SHP77 treated with DMSO at 0.1 percent for 48 hours (cell line): Measurements from ENCODE around the gene PLXNB3.

Experiments
- DNase-seq: peaks from one replicate; lab custom pipeline; 2025; lab: John Stamatoyannopoulos, UW

The PLXNB3 gene

DNA sequence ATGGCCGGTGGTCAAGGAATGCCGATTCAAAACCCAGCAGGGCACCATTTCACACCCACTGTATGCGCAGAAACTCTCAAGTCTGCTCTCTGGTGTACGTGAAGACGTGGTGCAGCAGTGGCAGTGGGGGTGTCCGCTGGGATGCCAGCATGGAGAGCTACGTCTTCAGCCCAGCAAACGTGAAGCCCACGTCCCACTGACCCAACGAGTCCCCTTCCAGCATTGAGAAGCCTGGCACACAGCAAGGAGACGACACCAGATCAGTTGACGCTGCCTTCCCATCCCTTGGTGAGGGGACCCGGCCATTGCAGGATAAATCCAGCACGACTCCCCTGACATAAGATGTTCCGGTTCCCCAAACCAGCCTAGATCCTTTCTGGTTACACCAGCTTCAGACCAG lies 2.2 kb upstream of the PLXNB3 start:
- DNase-seq, result no peak

DNA sequence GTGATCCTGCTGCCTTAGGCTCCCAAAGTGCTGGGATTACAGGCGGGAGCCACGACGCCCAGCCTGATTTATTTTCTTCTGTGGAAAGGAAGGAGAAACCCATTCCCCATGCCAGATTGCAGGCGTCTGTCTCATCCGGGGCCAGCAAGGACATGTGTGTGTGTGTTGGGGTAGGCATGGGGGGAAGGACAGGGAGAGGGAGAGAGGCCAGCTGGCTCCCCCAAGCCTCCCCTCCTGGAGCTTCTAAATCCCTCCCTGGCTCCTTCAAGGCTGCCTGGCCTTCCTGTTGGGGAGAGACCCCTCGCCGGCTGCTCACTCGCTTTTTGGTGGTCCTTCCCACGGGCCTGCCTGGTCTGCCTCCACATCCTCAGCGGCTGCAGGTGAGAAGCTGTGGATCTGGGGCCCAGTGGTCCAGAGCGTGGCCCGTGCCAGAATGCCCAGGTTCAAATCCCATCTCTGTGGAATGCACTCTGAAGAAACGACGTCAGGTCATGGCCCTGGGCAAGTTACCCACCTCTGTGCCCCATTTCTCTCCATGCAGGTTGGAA lies 1.3 kb upstream of the PLXNB3 start:
- DNase-seq, result no peak

DNA sequence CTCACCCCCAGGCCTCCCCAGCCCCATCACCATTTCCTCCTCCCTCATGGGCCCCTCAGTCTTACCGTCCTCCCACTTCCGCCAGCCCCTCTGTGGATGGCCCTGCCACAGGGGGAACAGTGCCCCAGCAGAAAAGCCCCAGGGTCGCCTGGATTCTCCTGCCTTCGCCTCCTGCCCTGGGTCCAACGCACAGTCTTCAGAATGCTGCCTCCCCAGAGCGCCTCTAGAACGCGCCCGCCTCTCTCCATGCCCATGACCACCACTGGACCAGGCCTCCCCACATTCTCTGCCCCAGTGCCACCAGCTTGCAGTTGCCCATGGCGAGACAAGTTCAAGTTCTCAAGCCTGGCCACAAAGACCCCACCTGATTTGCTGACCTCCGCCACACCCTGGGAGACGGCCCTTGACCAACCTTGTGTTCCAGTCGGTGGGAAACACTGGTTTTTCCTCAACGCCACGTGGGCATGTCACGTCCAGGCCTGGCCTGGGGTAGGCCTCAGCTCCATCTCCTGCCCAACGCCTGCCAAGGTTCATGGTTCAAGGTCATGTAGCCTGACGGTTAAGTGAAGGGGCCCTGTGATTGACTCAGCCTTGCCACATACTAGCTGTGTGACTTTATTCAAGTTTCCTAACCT lies 634 bp upstream of the PLXNB3 start:
- DNase-seq, result no peak

DNA sequence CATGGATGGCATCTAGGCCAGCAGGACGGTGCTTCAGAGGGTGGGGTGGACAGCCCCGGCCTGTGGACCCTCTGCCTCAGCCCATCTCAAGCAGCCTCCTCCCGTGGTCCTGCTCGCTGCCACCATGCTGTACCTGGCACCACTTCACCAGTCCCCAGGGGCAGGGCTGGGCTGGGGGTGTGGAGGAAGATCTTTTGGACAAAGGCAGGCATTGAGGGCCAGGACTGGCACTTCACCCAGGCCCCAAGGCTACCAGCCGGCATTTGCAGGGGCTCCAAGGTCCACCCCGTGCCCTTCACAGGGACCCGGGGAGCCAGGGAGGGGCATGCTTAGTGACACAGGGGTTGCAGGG lies 713 bp downstream of the PLXNB3 start:
- no peak for DNase-seq

DNA sequence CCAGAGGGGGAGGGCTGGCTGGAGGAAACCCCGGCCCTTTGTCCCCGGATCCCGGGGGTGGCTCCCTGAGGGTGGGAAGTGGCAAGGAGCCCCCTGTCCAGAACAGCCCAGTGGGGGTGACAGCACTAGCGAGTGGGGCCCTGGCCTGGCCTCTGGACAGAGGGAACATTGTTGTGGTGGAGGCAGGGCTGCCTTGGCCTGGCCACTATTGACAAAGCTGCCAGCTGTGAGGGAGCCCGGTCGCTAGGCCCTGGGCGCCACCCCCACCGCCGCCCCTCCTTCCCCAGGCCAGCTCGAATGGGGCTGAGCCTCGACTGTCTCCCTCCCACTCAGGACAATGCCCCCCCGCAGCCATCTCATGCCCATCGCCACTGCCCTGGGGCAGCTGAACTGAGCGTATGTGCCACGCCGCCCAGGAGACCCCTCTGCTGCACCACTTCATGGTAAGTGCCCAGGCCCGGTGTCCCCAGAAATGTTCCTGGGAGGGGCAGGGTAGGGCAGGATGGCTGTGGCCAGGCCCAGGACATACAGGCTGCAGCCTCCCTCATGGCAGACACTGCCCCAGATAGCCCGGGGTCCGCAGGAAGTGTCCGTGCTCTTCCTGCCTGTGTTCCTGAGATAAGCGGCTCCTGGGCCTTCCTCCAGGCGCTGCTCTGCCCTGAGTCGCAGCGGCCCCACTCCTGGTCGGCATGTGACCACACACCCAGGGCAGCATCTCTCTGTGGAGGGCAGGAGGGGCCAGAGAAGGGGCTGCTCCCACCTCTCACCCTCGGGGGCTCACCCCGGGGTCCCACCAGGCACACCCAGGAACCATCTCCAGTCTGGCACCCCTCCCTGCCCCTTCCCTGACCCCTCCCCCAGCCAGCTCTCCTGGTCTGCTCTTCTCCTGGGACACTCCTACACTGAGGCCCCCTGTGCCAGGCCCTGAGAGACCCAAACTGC lies 1.4 kb downstream of the PLXNB3 start:
- no peak for DNase-seq

DNA sequence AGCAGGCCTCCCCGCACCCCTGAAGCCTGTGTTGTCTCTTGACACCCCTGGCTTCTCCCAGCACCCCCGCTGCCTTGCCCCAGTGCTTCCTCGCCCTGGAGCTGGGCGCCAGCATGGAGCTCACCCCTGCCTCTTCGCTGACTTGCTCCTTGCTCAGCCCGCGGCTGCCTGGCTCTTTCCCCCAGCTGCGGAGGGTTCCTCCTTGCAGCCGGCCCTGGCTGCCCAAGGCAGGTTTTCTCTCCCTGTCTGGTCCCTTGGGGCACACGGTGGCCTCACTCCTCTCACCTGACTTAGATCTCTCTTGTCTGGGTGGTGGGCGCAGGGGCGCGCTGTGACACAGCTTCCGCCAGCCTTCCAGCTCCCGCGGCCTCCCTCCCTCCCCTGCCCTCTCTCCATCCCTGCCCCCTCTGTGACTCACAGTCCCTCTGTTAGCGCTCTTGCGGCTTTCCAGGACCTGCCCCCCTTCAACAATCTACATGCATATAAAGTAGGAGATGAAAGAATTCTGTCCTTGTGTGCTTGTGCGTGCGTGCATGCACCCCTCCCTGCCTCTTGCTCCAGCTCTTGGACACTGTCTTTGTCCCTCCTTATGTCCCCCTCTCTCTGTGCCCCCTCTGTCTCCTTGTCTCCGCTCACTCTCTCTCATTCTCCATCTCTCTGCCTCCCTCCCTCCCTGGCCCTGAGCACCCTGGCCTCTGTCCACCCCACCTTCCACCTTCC lies 2.2 kb downstream of the PLXNB3 start:
- DNase-seq, result no peak

DNA sequence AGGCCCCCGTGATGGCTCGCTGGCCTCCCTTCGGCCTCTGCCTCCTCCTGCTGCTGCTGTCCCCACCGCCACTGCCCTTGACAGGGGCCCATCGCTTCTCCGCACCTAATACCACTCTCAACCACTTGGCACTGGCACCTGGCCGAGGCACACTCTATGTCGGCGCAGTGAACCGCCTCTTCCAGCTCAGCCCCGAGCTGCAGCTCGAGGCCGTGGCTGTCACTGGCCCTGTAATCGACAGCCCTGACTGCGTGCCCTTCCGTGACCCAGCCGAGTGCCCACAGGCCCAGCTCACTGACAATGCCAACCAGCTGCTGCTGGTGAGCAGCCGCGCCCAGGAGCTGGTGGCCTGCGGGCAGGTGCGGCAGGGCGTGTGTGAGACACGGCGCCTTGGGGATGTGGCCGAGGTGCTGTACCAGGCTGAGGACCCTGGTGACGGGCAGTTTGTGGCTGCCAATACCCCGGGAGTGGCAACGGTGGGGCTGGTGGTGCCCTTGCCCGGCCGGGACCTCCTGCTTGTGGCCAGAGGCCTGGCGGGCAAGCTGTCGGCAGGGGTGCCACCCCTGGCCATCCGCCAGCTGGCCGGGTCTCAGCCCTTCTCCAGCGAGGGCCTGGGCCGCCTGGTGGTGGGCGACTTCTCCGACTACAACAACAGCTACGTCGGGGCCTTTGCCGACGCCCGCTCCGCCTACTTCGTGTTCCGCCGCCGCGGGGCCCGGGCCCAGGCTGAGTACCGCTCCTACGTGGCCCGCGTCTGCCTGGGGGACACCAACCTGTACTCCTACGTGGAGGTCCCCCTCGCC lies 3.0 kb downstream of the PLXNB3 start:
- DNase-seq, result no peak

DNA sequence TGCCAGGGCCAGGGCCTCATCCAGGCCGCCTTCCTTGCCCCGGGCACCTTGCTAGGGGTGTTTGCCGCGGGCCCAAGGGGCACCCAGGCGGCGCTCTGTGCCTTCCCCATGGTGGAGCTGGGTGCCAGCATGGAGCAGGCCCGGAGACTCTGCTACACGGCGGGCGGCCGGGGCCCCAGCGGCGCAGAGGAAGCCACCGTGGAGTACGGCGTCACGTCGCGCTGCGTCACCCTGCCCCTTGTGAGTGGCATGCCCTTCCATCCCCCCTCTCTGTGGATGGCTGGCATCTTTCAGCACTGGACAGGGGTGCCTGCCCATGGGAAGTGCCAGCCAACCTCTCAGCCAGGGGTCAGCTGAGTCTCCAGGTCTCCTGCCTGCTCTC lies 3.6 kb downstream of the PLXNB3 start:
- no peak for DNase-seq

DNA sequence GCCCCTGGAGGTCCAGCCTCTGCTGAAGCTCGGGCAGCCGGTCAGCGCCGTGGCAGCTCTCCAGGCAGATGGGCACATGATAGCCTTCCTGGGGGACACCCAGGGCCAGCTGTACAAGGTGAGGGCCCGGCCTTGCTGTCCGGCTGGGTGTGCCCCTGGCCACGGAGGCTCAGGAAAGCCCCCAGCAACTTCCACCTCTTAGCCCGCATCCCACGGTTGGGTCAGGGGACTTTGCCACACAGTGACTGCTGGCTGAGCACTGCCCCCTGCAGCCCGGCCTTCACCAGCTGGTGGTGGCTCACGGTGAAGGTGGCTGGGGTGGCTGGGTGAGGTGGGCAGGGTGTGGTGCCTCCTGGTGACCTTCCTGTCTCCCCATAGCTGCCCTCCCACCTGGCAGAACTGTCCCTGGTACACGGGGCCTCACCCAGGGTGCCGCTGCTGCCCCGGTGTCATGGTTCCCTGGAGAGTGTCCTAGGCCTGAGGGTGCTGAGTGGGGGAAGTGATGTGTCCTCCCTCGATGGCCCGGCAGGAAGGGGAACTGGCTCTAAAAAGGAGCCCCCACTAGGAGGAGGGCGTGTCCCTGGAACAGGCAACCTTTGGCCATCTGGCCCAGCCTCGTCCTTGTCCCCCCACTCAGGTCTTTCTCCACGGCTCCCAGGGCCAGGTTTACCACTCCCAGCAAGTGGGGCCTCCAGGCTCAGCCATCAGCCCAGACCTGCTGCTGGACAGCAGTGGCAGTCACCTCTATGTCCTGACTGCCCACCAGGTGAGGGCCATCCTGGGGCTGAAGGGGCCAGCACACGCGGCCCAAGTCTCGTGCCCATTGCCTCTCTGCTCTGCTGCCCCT lies 4.5 kb downstream of the PLXNB3 start:
- no peak for DNase-seq

DNA sequence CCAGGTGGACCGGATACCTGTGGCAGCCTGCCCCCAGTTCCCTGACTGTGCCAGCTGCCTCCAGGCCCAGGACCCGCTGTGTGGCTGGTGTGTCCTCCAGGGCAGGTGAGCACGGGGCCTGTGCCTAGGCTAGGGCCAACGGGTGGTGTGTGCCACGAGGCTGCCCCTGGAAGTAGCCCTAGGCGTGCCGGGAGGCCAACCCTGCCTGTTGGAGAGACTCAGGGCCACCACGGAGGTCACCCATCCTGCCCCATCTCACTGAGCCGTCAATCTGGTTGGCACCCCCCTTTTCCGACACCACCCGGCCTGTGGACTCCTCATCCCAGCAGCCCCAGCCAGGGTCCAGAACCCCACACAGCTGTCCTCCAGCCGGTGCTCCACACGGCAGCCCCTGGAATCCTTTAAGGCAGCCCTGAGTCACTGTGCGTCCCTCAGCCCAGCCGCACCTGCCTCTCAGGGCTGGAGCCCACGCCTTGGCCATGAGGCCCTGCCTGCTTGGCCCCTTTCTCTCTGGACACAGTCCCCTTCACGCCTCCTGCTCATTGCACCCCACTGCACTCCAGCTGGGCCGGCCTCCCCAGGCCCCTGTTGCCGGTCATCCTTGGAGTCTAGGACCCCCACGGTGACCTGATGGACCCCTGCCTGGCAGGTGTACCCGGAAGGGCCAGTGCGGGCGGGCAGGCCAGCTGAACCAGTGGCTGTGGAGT lies 5.3 kb downstream of the PLXNB3 start:
- no peak for DNase-seq

DNA sequence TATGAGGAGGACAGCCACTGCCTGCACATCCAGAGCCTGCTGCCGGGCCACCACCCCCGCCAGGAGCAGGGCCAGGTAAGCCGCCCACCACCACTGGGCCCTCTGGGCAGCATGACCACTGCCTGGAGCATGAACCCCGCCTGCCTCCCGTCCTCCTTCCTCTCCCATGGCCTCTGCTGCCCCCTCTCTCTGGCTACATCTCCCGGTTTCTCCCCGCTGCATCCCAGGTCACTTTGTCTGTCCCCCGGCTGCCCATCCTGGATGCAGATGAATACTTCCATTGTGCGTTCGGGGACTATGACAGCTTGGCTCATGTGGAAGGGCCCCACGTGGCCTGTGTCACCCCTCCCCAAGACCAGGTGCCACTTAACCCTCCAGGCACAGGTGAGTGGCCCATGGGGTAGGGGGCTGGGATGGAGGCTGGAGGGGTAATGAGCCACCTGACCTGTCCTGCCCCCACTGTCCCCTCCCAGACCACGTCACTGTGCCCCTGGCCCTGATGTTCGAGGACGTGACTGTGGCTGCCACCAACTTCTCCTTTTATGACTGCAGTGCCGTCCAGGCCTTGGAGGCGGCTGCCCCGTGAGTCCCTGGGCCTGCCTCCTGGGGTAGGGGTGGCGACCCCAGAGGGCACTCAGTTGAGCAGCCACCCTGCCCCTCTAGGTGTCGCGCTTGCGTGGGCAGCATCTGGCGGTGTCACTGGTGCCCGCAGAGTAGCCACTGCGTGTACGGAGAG lies 6.0 kb downstream of the PLXNB3 start:
- no peak for DNase-seq

DNA sequence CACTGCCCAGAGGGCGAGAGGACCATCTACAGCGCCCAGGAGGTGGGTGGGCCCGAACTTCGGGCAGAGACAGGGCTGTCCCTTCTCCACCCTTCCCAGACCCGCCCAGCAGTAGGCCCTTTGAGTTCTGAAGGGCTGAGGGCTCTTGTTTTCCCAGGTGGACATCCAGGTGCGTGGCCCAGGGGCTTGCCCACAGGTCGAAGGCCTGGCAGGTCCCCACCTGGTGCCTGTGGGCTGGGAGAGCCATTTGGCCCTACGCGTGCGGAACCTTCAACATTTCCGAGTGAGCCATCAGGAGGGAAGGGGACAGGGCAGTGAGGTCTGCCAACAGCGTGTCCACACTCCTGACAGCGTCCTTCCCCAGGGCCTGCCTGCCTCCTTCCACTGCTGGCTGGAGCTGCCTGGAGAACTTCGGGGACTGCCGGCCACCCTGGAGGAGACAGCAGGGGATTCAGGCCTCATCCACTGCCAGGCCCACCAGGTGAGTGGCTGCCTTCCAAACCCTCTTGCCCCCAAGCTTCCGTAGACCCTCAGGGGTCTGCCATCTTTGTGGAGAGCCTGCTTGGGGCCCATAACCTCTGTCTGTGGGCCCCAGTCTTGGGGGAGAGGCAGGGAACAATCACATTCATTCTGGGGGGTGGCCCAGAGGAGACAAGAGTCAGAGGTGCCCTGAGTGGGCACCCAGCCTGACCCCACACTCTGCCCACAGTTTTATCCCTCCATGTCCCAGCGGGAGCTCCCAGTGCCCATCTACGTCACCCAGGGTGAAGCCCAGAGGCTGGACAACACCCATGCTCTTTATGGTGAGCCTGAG lies 6.8 kb downstream of the PLXNB3 start:
- DNase-seq, result no peak

DNA sequence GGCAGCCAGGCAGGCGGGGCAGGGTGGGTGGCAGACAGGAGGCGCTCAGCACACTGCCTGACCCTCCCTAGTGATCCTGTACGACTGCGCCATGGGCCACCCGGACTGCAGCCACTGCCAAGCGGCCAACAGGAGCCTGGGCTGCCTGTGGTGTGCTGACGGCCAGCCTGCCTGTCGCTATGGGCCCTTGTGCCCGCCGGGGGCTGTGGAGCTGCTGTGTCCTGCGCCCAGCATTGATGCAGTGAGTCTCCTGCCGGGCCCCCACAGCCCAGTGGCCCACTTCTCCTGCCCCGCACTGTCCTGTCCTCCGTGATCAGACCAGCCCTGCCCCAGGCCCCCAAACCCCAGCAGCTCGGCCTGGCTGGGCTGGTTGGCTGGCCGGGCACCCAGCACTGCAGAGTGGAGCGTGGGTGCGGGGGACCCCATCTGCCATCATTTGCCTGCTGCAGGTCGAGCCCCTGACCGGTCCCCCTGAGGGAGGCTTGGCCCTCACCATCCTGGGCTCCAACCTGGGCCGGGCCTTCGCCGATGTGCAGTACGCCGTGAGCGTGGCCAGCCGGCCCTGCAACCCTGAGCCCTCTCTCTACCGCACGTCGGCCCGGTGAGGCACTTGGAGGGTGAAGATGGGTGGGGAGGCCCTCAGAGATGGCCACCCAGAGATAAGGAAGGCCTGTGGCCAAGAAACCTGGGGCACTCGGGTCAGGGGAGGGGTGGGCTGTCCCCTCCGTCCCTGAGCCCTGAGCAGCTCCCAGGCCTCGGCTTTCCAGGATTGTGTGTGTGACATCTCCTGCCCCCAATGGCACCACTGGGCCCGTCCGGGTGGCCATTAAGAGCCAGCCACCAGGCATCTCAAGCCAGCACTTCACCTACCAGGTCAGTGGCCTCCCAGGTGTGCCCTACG lies 7.6 kb downstream of the PLXNB3 start:
- no peak for DNase-seq

DNA sequence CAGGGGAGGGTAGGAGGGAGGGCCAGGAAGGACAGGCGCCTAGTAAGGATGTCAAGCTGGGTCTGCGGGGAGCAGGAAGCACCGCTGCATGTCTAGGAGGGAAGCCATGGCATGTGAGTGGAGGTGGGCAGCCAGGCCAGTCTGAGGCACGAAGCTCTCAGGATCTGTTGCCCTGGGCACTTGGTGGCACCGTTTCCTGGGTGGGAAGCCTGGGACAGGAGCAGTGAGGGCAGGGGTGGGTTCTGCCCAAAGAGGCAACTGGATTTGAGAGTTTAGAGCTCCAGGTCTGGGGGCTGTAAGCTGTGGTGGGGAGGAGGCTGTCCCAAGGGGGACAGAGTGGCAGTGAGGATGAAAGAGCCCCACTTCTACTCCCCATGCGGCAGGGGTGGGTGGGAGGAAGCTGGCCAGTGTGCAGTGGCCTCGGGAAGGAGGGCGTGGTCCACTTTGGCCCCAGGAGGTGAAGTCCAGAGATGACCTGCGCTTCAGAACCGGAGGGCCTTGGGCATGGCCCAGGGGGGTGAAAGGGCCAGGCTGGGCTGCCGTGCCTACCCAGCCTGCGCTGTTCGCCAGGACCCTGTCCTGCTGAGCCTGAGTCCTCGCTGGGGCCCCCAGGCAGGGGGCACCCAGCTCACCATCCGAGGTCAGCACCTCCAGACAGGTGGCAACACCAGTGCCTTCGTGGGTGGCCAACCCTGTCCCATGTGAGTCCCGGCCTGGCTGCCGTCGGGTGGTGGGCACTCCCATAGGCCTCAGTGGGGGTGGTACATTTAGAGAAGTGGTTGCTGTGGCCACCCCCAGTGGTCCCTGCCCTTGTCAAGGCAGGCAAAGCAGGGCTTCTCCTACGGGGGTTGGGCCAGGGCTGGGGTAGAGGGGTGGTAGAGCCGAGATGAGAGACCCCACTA lies 8.5 kb downstream of the PLXNB3 start:
- no peak for DNase-seq

DNA sequence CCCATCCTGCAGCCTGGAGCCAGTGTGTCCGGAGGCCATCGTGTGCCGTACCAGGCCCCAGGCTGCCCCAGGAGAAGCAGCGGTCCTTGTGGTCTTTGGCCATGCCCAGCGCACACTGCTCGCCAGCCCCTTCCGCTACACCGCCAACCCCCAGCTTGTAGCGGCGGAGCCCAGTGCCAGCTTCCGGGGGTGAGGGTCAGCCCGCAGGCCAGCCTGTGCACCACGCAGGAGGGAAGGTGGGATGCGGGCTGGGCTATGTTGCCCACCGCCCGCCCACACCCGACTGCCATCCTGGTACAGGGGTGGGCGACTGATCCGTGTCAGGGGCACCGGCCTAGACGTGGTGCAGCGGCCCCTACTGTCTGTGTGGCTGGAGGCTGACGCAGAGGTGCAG lies 9.2 kb downstream of the PLXNB3 start:
- no peak for DNase-seq

DNA sequence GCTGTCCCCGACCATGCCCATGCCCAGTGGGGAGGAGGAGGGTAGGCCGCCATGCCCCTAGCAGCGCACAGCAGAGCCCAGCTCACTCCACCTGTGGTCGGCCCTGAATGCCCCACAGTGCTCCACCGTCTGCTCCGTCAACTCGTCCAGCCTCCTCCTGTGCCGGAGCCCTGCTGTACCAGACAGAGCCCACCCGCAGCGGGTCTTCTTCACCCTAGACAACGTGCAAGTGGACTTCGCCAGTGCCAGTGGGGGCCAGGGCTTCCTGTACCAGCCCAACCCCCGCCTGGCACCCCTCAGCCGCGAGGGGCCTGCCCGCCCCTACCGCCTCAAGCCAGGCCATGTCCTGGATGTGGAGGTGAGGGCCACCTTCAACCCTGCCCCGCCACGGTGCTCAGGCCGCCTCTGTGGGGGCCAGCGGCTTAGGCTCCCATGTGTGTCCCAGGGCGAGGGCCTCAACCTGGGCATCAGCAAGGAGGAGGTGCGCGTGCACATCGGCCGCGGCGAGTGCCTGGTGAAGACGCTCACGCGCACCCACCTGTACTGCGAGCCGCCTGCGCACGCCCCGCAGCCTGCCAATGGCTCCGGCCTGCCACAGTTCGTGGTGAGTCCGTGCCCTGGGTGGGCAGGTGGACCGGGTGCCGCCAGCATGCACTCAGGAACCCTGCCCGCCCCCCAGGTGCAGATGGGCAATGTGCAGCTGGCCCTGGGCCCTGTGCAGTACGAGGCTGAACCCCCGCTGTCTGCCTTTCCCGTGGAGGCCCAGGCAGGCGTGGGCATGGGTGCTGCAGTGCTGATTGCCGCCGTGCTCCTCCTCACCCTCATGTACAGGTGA lies 9.9 kb downstream of the PLXNB3 start:
- DNase-seq, result no peak
